Cerebellar cortex (tissue), 1 donor: ENCODE results near the gene KANK3.
"Not testable (repeated sequence)": the region's sequence is repeated elsewhere in the genome, so short reads cannot be mapped to it uniquely, and the experiment has no call there.

Source experiments
- DNase-seq: peaks from one replicate; pipeline ENCODE4 v3.0.0-alpha.2; 2015; ENCODE audit warnings: low spot score

Gene KANK3

GRCh38 chr19:8337728-8338127 lies 5.3 kb downstream of the KANK3 start:
- DNase-seq: no peak

GRCh38 chr19:8336660-8337059 lies 6.4 kb downstream of the KANK3 start:
- DNase-seq: no peak

- DNase-seq: no peak
These were observed 6.9 kb downstream of the KANK3 start for GRCh38 chr19:8336072-8336569.

GRCh38 chr19:8335343-8336071 lies 7.6 kb downstream of the KANK3 start:
- no peak for DNase-seq

GRCh38 chr19:8334458-8335342 lies 8.4 kb downstream of the KANK3 start:
- no peak for DNase-seq

GRCh38 chr19:8333767-8334457 lies 9.2 kb downstream of the KANK3 start:
- DNase-seq: no peak

- DNase-seq: no peak
These were observed 9.9 kb downstream of the KANK3 start for GRCh38 chr19:8332976-8333766.

- no peak for DNase-seq
These were observed 11.7 kb downstream of the KANK3 start for GRCh38 chr19:8331263-8331845.

- no peak for DNase-seq
These were observed 13.1 kb downstream of the KANK3 start for GRCh38 chr19:8329996-8330395.

GRCh38 chr19:8325454-8325853 lies 17.6 kb downstream of the KANK3 start:
- no peak for DNase-seq

GRCh38 chr19:8324186-8325050 lies 18.6 kb downstream of the KANK3 start:
- DNase-seq: no peak

GRCh38 chr19:8323781-8324185 lies 19.3 kb downstream of the KANK3 start:
- DNase-seq: no peak

GRCh38 chr19:8322638-8322997 lies 20.4 kb downstream of the KANK3 start:
- no peak for DNase-seq

GRCh38 chr19:8321986-8322637 lies 20.9 kb downstream of the KANK3 start:
- no peak for DNase-seq

- peak; percentile 96 for DNase-seq
These were observed 21.7 kb downstream of the KANK3 start, which contains the start of the genes NDUFA7 and RPS28 for GRCh38 chr19:8321067-8321985. Gene NDUFA7 (minus strand): TSS chr19:8321375. CDS start chr19:8321358, 17 bp downstream. Gene RPS28 (plus strand): TSS chr19:8321496. CDS start chr19:8321531, 35 bp downstream.

- no peak for DNase-seq
These were observed 22.4 kb downstream of the KANK3 start for GRCh38 chr19:8320564-8321066.

- DNase-seq: no peak
These were observed 23.1 kb downstream of the KANK3 start for GRCh38 chr19:8319807-8320520.

- DNase-seq: not testable (repeated sequence)
These were observed 24.2 kb downstream of the KANK3 start for GRCh38 chr19:8318835-8319234.
